Activated naive CD8-positive, alpha-beta T cell treated with anti-CD3 and anti-CD28 coated beads, Interleukin-2, amount 10 ng/mL, durations not matched to agents 7 days and 5 days (primary cell): ENCODE results near the gene SHE. TPM values are rescaled to one million over a fixed set of nuclear protein-coding genes. Genes with fewer than 3 reads are reported as not detected.

Experiments
- ATAC-seq: fragments of 150-1000 bp; cut with Tn5 transposase; one replicate; pipeline ENCODE4 v1.10.0; 2021; ENCODE audit warnings: low read depth, moderate library complexity
- POLR2A ChIA-PET: fragments of 350-600 bp; sonication (Branson Sonifier 250); formaldehyde crosslinking; loops from one replicate; lab custom pipeline; 2021; ENCODE audit warnings: antibody characterized with exemption; lab: Charles Lee
- DNase-seq: peaks from one replicate; pipeline ENCODE4 v3.0.0; 2021
- H3K27ac Mint-ChIP-seq: one replicate; pipeline ENCODE4 v1.8.0; 2022; ENCODE audit warnings: mild to moderate bottlenecking, mixed read lengths
- H3K27me3 Mint-ChIP-seq: one replicate; pipeline ENCODE4 v1.8.0; 2022; ENCODE audit warnings: mild to moderate bottlenecking, moderate library complexity, mixed read lengths
- H3K36me3 Mint-ChIP-seq: one replicate; pipeline ENCODE4 v1.8.0; 2021; ENCODE audit warnings: mild to moderate bottlenecking, mixed read lengths
- H3K4me1 Mint-ChIP-seq: one replicate; pipeline ENCODE4 v1.8.0; 2021; ENCODE audit warnings: mixed read lengths
- H3K4me3 Mint-ChIP-seq: one replicate; pipeline ENCODE4 v1.8.0; 2022; ENCODE audit warnings: mild to moderate bottlenecking, moderate library complexity, mixed read lengths
- H3K9me3 Mint-ChIP-seq: one replicate; pipeline ENCODE4 v1.8.0; 2021; ENCODE audit warnings: mixed read lengths
- total RNA-seq, 2 experiments: library from RNA; stranded (reverse); gene quantifications; one replicate each; pipeline ENCODE4 v1.2.3, GENCODE V29; 2021

The SHE gene
- not detected for total RNA-seq

- ATAC-seq (peak; percentile 14), DNase-seq (peak; percentile 45)
- peaks cover 2% of the 10 kb centered on the region for H3K4me1 Mint-ChIP-seq
- H3K36me3 Mint-ChIP-seq, result peaks cover 1% of the 10 kb centered on the region
- POLR2A ChIA-PET, result no interaction called here
- H3K4me3 Mint-ChIP-seq, result peak within 1 kb of the TSS; percentile 28
- peaks cover 1% of the 10 kb centered on the region for H3K9me3 Mint-ChIP-seq
- peaks cover 65% of the 10 kb centered on the region for H3K27me3 Mint-ChIP-seq
- no peak within 1 kb of the TSS for H3K27ac Mint-ChIP-seq
These were observed at the start of gene SHE, which contains the start of gene TDRD10 for GRCh38 chr1:154502066-154502743. SHE (minus strand) TSS chr1:154502412; CDS start chr1:154502026, 386 bp downstream. TDRD10 (plus strand) TSS chr1:154502219; CDS start chr1:154506904, 4,685 bp downstream.

- POLR2A ChIA-PET, result no interaction called here
- no peak overlapping the region for H3K4me3 Mint-ChIP-seq
- no peak for ATAC-seq
- no peaks in the 10 kb centered on the region for H3K27me3 Mint-ChIP-seq
- H3K4me1 Mint-ChIP-seq, result peaks cover 25% of the 10 kb centered on the region
- no peak for DNase-seq
- H3K27ac Mint-ChIP-seq, result no peak overlapping the region
- no peaks in the 10 kb centered on the region for H3K9me3 Mint-ChIP-seq
- H3K36me3 Mint-ChIP-seq, result peaks cover 24% of the 10 kb centered on the region
These were observed 49.3 kb upstream of the SHE start for GRCh38 chr1:154551474-154551873.

- ATAC-seq (no peak), DNase-seq (no peak)
- POLR2A ChIA-PET, result no interaction called here
- Mint-ChIP-seq H3K4me1 (peaks cover 17% of the 10 kb centered on the region), H3K4me3 (no peak overlapping the region), H3K9me3 (no peaks in the 10 kb centered on the region), H3K36me3 (peaks cover 24% of the 10 kb centered on the region), H3K27me3 (no peaks in the 10 kb centered on the region), H3K27ac (no peak overlapping the region)
These were observed 48.4 kb upstream of the SHE start for GRCh38 chr1:154550657-154551056.

- H3K27ac Mint-ChIP-seq, result no peak overlapping the region
These were observed 47.9 kb upstream of the SHE start for GRCh38 chr1:154550070-154550469.

GRCh38 chr1:154549202-154549770 is 47.1 kb upstream of the SHE start:
- ATAC-seq (no peak), DNase-seq (no peak)
- Mint-ChIP-seq H3K4me1 (peaks cover 11% of the 10 kb centered on the region), H3K27me3 (no peaks in the 10 kb centered on the region), H3K4me3 (no peak overlapping the region), H3K27ac (no peak overlapping the region), H3K36me3 (peaks cover 24% of the 10 kb centered on the region), H3K9me3 (no peaks in the 10 kb centered on the region)
- POLR2A ChIA-PET, result no interaction called here

More at GRCh38 chr1:154550070-154550469, 47.9 kb upstream of the SHE start:
- peaks cover 24% of the 10 kb centered on the region for H3K36me3 Mint-ChIP-seq
- no peaks in the 10 kb centered on the region for H3K9me3 Mint-ChIP-seq
- H3K4me1 Mint-ChIP-seq, result peaks cover 12% of the 10 kb centered on the region
- no peaks in the 10 kb centered on the region for H3K27me3 Mint-ChIP-seq
- no peak overlapping the region for H3K4me3 Mint-ChIP-seq
- ATAC-seq, result no peak
- POLR2A ChIA-PET, result no interaction called here
- no peak for DNase-seq

GRCh38 chr1:154548028-154548427 is 45.8 kb upstream of the SHE start:
- no peak overlapping the region for H3K27ac Mint-ChIP-seq
- H3K36me3 Mint-ChIP-seq, result peaks cover 19% of the 10 kb centered on the region
- ATAC-seq, result no peak

GRCh38 chr1:154547105-154547732 is 45.0 kb upstream of the SHE start:
- ATAC-seq (no peak), DNase-seq (no peak)
- peaks cover 13% of the 10 kb centered on the region for H3K36me3 Mint-ChIP-seq
- peaks cover 2% of the 10 kb centered on the region for H3K27me3 Mint-ChIP-seq
- H3K4me3 Mint-ChIP-seq, result no peak overlapping the region
- POLR2A ChIA-PET, result interaction anchor here (1.0 to 1.6 kb wide), 2 partner anchors 8 to 68 kb away, joined by 3 to 4 read pairs; no protein-coding TSS in a partner anchor
- no peaks in the 10 kb centered on the region for H3K9me3 Mint-ChIP-seq
- H3K4me1 Mint-ChIP-seq, result peaks cover 11% of the 10 kb centered on the region
- no peak overlapping the region for H3K27ac Mint-ChIP-seq

More at GRCh38 chr1:154548028-154548427, 45.8 kb upstream of the SHE start:
- Mint-ChIP-seq H3K4me1 (peaks cover 11% of the 10 kb centered on the region), H3K27me3 (no peaks in the 10 kb centered on the region), H3K4me3 (no peak overlapping the region), H3K9me3 (no peaks in the 10 kb centered on the region)
- DNase-seq, result no peak
- POLR2A ChIA-PET, result interaction anchor here (0.6 kb wide), 1 partner anchor 819 kb away, joined by 7 read pairs; no protein-coding TSS in a partner anchor

- POLR2A ChIA-PET, result interaction anchor here (1.0 to 1.6 kb wide), 2 partner anchors 9 to 67 kb away, joined by 3 to 4 read pairs; no protein-coding TSS in a partner anchor
- peaks cover 11% of the 10 kb centered on the region for H3K4me1 Mint-ChIP-seq
- H3K27me3 Mint-ChIP-seq, result peaks cover 2% of the 10 kb centered on the region
- no peaks in the 10 kb centered on the region for H3K9me3 Mint-ChIP-seq
- H3K4me3 Mint-ChIP-seq, result no peak overlapping the region
- H3K27ac Mint-ChIP-seq, result no peak overlapping the region
- DNase-seq (peak; percentile 61), ATAC-seq (peak; percentile 72)
- H3K36me3 Mint-ChIP-seq, result peaks cover 10% of the 10 kb centered on the region
These were observed 44.3 kb upstream of the SHE start for GRCh38 chr1:154546264-154547063.

GRCh38 chr1:154541231-154541630 is 39.0 kb upstream of the SHE start:
- Mint-ChIP-seq H3K27me3 (peaks cover 6% of the 10 kb centered on the region), H3K27ac (no peak overlapping the region), H3K9me3 (no peaks in the 10 kb centered on the region), H3K4me3 (no peak overlapping the region), H3K4me1 (no peaks in the 10 kb centered on the region), H3K36me3 (no peaks in the 10 kb centered on the region)
- DNase-seq (no peak), ATAC-seq (no peak)
- POLR2A ChIA-PET, result no interaction called here

GRCh38 chr1:154539486-154540483 is 37.6 kb upstream of the SHE start:
- DNase-seq (no peak), ATAC-seq (no peak)
- H3K36me3 Mint-ChIP-seq, result no peaks in the 10 kb centered on the region
- H3K27ac Mint-ChIP-seq, result no peak overlapping the region
- no peak overlapping the region for H3K4me3 Mint-ChIP-seq
- POLR2A ChIA-PET, result interaction anchor here (0.6 kb wide), 1 partner anchor 197 kb away, joined by 3 read pairs; no protein-coding TSS in a partner anchor
- H3K4me1 Mint-ChIP-seq, result no peaks in the 10 kb centered on the region
- H3K9me3 Mint-ChIP-seq, result no peaks in the 10 kb centered on the region
- H3K27me3 Mint-ChIP-seq, result peaks cover 9% of the 10 kb centered on the region

- peaks cover 18% of the 10 kb centered on the region for H3K27me3 Mint-ChIP-seq
- DNase-seq (no peak), ATAC-seq (no peak)
- H3K36me3 Mint-ChIP-seq, result no peaks in the 10 kb centered on the region
- no peaks in the 10 kb centered on the region for H3K4me1 Mint-ChIP-seq
- no peak overlapping the region for H3K27ac Mint-ChIP-seq
- no peaks in the 10 kb centered on the region for H3K9me3 Mint-ChIP-seq
- POLR2A ChIA-PET, result no interaction called here
- no peak overlapping the region for H3K4me3 Mint-ChIP-seq
These were observed 34.4 kb upstream of the SHE start for GRCh38 chr1:154536570-154536969.
